HG02571 (cell line): ENCODE data around the gene OTOGL.

Source experiments
- ATAC-seq: cut with Tn5 transposase; IDR thresholded peaks from one replicate; pipeline ENCODE4 v1.9.1; 2021; ENCODE audit warnings: mild to moderate bottlenecking, moderate library complexity; ENCODE audit not compliant: unreplicated experiment

The OTOGL gene

DNA sequence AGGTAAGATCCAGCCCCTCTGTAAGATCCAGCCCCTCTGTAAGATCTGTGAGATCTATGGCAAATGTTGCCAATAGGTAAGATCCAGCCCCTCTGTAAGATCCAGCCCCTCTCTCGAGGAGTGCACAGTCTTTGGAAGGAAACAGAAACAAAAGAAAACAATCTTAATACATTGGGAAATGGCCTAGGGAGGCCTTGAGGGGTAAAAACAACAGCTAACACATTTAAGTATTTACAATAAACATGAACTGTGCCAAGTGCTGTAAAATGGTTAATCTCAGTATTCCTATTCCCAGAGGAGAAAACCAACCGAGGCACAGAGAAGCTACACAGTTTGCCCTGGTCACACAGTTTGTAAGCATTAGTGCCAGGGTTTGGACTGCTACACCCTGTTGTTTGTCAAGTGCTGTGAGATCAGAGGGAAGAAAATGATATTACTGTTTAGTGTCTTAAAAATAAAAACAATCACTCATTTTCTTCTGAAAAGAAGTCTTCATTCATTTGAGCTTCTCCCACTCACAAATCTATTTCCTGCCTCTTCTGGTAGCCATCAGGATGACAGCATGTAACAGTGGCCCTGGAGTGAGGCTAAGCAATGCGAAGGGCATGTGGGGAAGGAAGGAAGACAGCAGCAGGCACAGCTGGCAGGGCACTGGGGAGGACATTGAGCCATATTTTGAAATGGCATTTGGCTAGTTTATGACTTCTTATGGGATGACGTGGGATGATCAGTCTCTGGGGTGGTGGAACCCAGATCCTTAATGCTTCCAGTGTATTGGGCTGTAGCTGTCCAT, 226.0 kb downstream of the OTOGL start:
- no peak for ATAC-seq

DNA sequence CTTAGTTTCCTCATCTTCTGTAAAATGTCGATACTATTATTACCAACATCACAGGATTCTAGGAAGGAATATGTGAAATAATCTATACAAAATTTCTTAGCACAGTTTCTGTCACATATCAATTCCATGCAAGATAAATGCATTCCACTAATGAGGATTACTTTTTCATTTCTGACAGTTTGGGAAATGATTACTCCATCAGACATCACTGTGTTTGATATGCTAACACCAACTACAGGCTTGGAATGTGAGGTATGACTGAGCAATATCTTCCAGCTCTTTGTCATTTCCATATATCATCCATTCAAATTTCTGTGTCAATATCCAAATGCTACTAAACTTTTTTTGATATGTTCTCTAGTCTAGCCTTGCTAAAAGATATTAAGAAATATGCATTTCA, 233.5 kb downstream of the OTOGL start:
- ATAC-seq, result no peak

DNA sequence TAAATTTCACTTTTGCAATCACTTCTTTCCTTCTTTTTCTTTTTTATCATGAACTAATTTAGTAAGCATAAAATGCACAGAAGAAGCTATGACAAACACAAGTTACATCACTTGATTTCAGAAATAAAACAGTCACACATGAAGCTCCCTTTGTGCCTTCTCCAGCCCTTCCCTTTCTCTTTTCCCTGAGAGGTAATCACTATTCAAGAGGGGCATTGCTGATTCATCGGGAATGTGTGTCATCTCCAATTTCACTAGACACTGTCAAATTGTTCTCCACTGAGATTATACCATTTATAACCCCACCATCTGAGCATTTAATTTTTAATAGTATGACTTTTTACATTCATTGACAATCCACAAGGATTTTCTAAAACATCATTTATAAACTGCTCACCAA, 253.1 kb downstream of the OTOGL start:
- no peak for ATAC-seq

DNA sequence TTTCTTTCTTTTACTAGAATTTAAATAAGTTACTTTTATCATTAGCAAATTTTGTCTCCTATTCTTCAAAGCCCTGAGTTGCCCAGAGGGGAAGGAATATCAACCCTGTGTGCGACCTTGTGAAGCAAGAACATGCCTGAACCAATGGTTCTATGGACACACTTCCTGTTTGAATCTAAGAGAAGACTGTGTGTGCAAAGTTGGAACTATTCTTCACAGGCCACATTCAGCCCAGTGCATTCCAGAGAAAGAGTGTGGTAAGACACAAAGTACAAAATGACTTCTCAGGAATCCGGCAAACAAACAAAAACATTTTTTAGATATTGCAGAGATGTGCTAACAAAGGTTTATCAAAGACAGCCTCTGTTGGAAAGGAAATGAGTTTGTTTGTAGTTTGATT, 253.9 kb downstream of the OTOGL start:
- no peak for ATAC-seq

DNA sequence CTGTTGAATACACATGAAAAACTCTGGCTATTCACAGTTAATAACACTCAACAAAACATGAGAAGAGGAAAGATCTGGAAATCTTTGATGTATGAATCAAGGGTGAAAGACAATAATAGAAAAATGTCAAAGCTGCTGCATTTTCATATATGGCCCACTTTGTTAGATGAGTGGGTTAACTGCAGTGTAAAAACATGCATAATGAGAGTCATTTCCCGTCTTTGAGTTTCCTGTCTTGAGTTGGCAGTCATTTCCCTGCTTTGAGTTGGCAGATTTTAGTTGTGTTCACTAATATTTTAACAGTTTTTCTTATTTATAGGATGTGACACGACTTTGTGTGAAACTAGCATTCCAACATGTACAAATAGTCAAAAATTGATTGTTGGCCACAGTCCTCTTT, 256.8 kb downstream of the OTOGL start:
- no peak for ATAC-seq

DNA sequence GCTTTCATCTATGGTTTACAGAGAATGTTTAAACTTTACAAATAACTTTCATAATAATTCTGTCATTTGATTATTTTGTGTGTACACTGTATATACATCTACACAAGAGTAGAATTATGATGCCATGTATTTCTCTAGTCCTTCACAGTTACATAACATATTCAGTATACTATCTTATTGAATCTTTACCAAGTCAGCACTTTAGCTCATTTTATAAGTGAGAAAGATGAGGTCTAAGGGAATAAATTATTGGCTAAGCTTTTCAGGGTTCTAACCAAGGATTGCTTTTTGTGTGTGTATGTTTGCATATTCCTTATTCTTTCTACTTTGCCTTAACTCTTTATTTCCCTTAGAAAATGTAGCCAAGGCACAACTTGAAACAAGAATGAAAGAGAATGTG, 260.4 kb downstream of the OTOGL start:
- no peak for ATAC-seq

DNA sequence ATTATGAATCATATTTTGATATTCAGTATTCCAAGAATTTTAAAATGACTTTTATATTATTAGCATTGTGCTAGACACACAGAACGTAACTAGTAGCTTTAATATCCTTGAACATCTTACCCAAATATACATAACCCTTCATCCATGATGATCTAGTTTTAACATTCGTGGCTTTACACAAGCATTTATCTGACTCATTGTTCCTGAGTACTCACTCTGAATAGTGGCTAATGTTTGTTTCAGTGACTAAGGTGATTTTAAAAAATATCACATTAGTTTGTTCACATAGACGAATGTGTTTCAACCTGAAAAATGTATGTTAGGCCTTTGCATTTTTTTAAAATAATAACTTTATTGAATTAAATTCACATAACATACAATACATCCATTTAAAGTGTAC, 264.7 kb downstream of the OTOGL start:
- ATAC-seq, result no peak

DNA sequence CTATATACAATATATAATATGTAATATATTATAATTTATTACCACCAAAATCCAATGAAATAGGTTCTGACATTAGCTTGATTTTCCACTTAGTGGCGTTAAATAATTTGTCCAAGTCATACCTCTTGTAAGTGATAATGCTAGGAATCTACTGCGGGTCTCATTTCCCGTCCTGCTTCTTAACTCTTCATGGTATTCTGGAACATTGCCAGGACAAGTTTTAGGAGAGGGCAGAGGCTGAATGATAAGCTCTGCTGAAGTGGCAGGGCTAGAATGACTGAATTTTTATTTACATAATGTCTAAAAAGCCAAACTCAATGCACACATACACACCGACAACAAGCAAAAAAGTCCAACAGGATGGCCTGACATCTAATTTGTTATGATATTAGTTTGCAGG, 274.3 kb downstream of the OTOGL start:
- ATAC-seq, result no peak

DNA sequence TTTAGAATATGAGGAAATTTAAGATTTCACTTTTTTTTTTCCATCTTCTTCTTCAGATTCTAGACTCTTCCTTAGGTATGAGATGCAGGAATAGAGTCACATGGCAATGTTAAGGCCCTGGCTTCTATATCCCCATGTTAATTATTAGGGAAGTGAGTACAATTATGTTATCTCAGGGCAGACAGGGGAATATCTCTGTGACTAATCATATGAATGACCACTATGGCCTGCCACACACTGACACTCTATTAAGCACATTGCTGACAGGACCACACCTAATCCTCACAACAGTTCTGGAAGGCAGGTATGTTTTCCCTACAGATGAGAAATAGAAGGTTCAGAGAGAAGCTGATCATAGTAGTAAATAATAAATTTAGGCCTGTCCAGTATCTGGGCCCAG, 275.3 kb downstream of the OTOGL start:
- no peak for ATAC-seq

DNA sequence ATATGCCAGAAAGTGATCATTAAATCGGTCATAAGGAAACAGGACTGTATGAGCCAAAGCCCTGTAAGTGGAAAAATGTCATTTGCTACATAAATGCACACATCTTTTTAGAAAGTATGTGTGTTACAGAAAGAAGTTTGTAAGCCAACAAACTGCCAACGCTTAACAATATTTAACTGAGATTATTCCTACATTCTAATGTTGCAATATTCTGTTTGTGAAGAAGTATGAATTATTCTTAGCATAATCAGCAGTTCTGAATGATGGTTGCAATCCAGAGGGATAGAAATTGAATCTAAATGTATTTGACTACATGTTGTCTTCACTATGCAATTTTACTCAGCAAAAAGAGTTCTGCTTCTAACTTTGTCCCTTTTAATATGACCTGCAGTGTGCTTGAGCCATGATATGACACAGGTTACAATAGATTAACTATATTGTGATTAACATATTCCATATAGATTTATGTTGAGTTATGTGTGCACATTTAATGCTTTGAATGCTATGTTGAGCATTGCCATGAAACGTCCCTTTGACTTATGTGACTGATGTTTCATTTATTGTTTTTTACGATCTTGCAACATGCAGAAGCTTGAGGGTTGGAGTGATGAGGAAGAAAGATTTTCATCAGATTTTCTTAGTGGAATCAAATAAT, 277.9 kb downstream of the OTOGL start:
- no peak for ATAC-seq

DNA sequence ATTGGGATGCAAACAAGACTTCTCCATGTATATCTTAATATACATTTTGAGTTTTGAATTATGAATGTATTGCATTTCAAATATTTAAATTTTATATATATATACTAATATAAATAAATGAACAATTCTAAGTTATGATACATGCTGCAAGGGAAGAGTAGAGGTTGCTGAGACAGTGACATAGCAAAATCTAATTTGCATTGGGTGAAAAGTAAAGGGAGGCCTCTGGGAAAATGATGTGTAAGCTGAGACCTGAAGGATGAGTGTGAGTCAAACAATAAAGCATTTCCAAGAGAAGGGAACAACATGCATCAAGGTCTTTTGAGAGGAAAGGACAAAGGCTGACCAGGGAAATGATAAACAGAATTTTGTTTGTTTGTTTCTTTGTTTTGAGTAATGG, 281.8 kb downstream of the OTOGL start:
- ATAC-seq, result no peak

DNA sequence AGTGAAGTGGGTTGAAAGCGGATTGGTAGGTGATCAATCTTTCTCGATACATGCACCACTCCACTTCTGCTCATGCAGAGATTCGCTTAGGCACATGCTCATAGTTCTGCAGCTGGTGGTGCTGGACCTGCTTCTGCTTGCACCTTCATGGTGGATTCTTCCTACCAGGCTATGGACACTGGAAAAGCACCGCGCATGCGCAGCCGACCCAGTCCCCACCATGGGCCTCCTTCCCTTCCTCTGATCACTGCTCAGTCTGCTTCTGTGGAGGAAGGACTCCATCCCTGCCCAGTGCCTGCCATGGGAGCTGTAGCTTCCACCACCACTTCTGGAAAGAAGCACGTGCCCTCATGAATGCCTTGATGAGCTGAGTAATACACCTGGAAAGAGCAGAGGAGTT, 282.9 kb downstream of the OTOGL start:
- ATAC-seq, result no peak

DNA sequence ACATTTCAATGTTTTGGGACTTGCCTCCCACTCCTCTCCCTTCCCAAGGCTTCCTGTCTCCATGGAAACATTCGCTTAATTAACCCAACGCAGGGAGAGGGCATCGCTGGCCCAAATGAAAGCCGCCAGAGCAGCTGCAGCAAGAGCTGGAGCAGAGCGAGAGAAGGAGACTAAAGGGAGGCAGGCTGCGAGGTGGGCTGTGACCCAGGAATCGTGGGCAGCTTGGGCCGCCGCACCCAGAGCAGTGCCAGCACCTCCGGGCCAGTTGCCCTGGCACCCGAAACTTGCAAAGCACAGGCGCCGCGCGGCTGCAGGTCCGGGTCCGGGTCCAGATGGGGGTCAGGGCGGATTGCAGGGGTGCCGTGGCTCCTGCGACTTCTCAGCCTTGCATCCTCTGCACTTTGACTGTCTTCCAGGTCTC, 301.2 kb downstream of the OTOGL start:
- ATAC-seq, result no peak

DNA sequence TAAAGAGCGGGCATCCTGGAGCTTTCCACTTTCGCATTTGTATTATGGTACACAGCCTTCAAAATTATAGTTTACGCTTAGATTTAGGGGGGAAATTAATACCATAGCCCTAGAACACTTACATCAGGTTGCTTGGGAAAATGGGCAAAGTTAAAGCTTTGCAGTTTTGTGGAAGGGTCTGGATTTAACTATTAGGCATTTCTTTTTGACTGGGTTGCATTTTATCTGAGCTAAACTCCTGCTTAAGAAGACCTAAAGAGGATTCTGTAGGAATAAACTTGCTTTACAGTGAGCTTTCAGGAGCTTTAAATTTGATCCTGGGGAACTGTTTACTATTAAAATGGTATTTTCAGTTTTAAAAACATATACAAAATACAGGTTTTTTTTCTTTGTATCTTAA, 301.9 kb downstream of the OTOGL start:
- no peak for ATAC-seq

DNA sequence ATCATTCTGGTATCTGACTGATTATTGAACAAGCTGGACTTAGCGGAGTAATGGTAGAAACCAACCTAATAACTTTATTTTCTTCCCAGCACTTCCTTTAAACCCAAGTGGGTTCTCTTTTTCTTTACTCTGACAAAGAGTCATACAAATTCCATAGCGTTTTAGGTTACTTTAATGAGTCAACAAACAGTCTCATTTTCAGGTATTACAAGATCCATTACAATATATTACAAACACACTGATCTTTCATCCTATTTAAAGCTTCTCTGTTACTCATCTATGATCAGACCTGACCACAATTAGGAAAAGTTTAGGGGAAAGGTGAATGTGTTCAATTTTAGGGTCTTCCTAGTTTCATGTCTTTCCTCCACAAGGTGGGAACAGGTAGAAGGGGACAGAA, 305.3 kb downstream of the OTOGL start:
- ATAC-seq, result no peak

DNA sequence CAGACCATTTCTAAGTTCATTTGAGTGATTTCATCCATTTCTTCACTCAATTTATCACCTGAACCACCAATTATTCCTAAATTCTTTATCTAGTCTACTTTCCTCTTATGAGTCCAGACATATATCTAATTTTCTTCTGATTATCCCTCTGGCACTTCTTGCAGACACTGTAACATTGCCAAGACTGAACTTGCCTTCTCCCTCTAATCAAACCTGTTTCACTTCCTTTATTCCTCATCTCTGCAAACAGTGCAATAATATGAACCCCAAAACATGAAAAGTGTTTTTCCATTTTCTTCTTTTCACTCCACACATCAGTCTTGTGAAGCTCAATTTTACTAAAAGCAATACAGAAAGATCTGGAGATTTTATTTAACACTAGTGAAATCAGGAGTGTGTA, 306.9 kb downstream of the OTOGL start:
- ATAC-seq, result no peak

DNA sequence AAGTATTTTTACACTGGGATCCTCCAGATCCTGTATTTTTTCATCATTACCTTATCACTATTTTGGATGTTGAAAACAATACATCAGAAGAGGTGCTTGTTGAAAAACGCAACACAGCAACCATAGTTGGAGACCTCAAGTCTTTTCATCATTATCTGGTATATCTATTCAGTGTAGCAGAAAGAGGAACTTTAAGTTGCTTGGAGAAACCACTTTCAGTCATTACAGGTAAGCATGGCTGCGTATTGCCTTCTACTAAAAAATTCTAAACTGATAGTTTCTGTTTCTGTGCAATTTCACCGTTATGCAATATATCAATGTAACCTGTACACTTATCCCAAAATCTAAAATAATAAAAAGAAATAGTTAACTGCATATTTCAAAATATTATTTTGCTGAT, 312.4 kb downstream of the OTOGL start:
- ATAC-seq, result no peak

DNA sequence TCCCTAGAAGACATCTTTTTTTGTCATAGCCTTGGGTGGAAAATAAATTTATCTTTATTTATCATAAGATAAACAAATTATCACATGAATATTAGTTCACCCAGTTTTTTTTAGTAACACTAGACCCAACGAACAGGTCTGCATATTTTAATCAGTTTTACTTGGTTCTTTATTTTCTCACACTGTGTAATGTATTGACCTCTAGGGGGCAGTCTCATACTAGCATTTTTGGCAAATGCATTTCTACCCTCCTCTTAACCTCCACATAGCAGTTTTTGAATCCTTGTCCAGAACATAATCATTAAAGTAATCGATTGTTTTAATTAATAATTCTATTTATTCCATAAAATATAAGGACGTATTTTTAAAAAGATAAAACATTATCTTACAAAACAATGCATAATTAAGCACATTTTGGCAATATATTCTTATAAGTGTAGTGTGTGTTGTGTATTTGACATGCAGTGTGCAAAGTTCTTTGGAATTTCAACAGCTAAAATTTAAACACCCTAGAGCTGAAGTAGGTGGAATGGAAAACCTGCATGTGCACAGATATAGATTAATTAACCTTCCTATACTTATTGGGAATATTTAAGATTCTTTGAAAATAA, 313.1 kb downstream of the OTOGL start:
- peak; percentile 82 for ATAC-seq

DNA sequence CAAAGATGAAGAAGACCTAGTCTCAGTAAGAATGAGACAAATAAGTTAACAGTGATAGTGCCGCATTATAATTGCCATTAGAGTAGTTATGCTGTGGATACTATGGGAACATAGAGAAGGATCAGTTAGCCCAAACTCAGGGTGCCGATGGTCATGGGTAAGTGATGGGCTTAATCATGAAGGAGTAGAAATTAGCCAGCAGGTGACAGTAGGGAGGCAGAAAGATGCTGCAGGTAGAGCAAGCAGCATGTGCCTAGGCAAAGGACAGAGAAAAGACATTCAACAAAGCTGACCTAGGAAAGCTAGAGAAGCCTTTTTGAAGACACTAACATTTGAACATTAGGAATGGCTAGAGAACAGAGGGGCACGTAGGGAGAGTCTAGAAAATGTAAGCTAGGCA, 314.1 kb downstream of the OTOGL start:
- ATAC-seq, result no peak

DNA sequence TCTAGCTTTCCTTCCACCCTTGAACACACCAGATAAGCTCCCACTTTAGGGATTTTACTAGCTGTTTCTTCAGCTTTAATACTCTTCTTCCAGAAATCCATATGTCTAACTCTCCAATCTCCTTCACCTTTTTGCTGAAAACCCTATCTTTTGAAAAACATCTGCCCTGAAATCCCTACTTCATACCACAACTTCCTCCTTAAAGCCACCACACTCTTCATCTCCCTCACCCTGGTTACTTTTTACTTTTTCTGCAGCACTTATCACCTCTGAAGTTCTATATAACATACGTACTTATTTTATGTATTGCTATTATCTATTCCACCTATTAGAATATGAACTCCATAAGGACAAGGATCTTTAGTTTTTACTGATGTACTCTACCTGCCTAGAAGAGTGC, 316.1 kb downstream of the OTOGL start:
- no peak for ATAC-seq

DNA sequence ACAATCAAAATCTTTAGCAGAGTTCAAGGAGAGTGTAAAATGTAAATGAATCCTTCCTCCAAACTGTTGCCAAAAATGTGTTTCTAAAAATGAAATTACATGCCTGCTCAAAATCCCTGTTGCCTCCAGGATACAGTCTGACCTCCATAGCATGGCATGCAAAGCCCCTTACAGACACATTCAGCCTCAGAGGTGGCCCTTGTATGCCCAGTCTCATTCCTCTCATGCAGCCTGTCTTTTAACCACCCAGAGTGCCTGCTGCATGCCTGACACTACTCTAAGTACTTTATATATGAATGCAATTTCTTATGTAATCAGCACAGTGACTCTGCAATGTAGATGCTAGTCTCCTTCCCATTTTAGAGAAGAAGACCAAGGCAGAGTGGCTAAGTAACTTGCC, 320.3 kb downstream of the OTOGL start:
- ATAC-seq, result no peak

DNA sequence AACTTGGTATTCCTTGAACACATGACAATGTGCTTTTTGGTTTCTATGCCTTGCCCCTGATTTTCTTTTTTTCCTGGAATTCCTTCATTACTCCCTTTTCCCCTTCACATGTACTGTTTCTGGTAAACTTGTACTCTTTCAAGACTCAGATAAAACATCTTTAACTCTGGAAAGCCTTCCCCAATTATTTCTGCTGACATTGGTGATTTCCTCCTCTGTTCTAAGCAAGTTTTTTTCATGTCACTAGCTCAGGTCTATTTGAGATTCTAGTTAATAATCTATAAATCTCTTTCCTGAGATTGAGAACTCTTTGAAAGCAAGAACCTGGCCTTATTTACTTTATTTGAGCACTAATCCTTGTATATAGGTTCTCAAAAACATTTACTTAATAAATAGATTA, 320.7 kb downstream of the OTOGL start:
- ATAC-seq, result no peak
